Measurements from ENCODE around the gene RASSF8. TPM values are rescaled to one million over a fixed set of nuclear protein-coding genes. Genes with fewer than 3 reads are reported as not detected.

Gene RASSF8
- total and polyA plus RNA-seq, 2 donors (not counting 3 experiments of a cell fraction or from before 2014, with no cell fraction given), result 11.1 to 59.3 TPM

DNA sequence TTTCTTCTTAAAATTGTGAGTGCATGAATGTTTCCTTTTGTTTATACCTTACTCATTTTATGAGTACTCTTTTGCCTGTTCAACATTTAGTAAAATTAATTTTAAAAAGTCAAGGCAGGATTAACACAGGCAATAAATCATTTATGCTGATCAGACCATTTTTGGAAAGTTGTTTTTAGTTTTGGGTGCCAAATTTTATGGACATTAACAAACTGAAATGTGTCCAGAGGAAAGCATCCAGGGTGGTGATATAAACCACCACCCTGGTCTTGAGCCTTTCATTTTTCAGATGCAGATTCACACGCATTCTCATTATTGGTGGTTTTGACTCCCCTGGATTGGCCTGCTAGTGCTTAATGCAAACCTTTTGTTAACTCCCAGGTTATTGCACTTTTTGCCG lies 26.3 kb downstream of the RASSF8 start:
- Histone ChIP-seq H3K27ac (ENCODE audit: insufficient read depth, low read depth, low read length) (no peak overlapping the region), H3K9me1 (replicated peaks; ENCODE audit: control insufficient read depth, extremely low read depth, insufficient read depth, low read length) (no peaks in the 10 kb centered on the region), H3K4me2 (ENCODE audit: insufficient read depth, low read length) (no peak overlapping the region), H3K9me3 (replicated peaks; ENCODE audit: control insufficient read depth, insufficient read depth, low read length) (no peaks in the 10 kb centered on the region), H2AFZ (ENCODE audit: low read depth, low read length) (no peak overlapping the region), H3K27me3 (ENCODE audit: control insufficient read depth in 2 of 2, insufficient read depth in 2 of 2, low read length in 2 of 2) (no peaks in the 10 kb centered on the region), H3K4me3 (replicated peaks in 1 of 3; ENCODE audit: insufficient read depth in 1 of 3, low read depth in 1 of 3, low read length in 3 of 3) (no peak overlapping the region), H3K36me3 (ENCODE audit: control insufficient read depth in 2 of 2, extremely low read depth in 1 of 2, insufficient read depth in 2 of 2, low read length in 2 of 2) (no peaks in the 10 kb centered on the region), H3K4me1 (ENCODE audit: control insufficient read depth, extremely low read depth, insufficient read depth, low read length) (peaks cover 17% of the 10 kb centered on the region), H4K20me1 (replicated peaks; ENCODE audit: control insufficient read depth, extremely low read depth, insufficient read depth, low read length) (peaks cover 7% of the 10 kb centered on the region), H3K9ac (replicated peaks; ENCODE audit: extremely low read depth, insufficient read depth, low read length) (no peak overlapping the region), H3K79me2 (ENCODE audit: control insufficient read depth, insufficient read depth, low read length) (peaks cover 92% of the 10 kb centered on the region)
- no TSS peak for BruUV-seq (replicated peaks)
- CTCF ChIA-PET, result interaction anchor here (1.2 to 5.2 kb wide), 3 partner anchors 12 to 32 kb away, joined by 5 to 36 read pairs (median 24); partner anchors contain the start of gene RASSF8
- POLR2A ChIA-PET, result no interaction called here
- dilution Hi-C loops (cut with MboI; ENCODE audit: extremely low pct_ligation_motif_present, low sequenced_read_pairs) (no loop called here), intact Hi-C loops (cut with micrococcal nuclease) (no loop called here)
- DNase-seq (ENCODE audit: low read depth, low spot score), result no peak
- no peak for FAIRE-seq
- TF ChIP-seq CTCF (IDR thresholded peaks at IDR 0.05; ENCODE audit: extremely low read depth in 1 of 2, insufficient read depth in 1 of 2, low read depth in 1 of 2, low read length in 2 of 2), result no peak
- TF ChIP-seq JUN (IDR thresholded peaks at IDR 0.05; ENCODE audit: borderline replicate concordance, insufficient read depth, insufficient read length, low read depth), result no peak

DNA sequence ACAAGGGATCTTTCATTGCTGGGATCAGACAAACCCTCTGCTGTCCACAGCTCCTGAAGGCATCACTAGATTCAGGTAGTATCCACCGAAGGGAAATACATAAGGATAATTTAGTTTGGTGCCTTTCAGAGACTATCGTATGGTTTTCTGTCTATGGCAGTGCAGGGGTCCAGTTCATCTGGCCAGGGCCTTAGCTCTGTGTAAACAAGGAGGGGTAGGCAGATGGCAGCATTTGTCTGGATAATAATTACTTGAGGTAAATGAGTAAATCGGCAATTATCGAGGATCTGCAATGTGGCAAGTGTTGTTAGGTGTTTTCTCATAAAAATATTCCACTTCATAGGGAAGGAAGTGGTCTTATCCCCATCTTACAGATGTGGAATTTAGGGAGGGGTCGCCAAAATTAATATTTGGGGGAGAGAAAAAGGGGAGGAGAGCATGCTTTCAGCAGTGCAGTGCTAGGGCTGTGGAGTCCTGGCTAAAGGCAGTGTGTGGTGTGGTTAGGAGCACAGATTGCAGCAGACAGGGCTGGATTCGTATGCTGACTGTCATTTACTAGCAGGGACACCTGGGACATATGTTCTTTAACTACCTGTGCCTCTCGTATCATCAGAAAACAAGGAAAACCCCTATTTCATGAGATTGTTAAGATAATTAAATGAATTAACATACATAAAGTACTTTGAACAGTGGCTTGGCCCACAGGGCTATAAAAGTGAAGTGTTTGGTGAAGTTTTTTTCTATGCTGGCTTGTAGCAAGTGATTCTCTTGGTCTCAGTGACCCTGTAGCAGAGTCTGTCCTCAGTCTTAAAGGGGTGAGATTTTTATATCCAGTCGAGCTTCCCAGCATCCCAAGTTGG lies 27.1 kb downstream of the RASSF8 start:
- CTCF ChIA-PET, result interaction anchor here (1.2 to 5.2 kb wide), 3 partner anchors 13 to 31 kb away, joined by 5 to 36 read pairs (median 24); partner anchors contain the start of gene RASSF8
- no TSS peak for BruUV-seq (replicated peaks)
- intact Hi-C loops (cut with micrococcal nuclease), result no loop called here

More for the DNA sequence above, 27.1 kb downstream of the RASSF8 start:
- H4K20me1 ChIP-seq (replicated peaks; ENCODE audit: control insufficient read depth, extremely low read depth, insufficient read depth, low read length), result peaks cover 7% of the 10 kb centered on the region
- POLR2A ChIA-PET, result no interaction called here
- DNase-seq (ENCODE audit: low read depth, low spot score) (no peak), FAIRE-seq (no peak)
- no peaks in the 10 kb centered on the region for H3K36me3 ChIP-seq (ENCODE audit: control insufficient read depth in 2 of 2, extremely low read depth in 1 of 2, insufficient read depth in 2 of 2, low read length in 2 of 2)
- dilution Hi-C loops (cut with MboI; ENCODE audit: extremely low pct_ligation_motif_present, low sequenced_read_pairs), result no loop called here
- no peak overlapping the region for H3K27ac ChIP-seq (ENCODE audit: insufficient read depth, low read depth, low read length)
- H2AFZ ChIP-seq (ENCODE audit: low read depth, low read length), result no peak overlapping the region
- no peaks in the 10 kb centered on the region for H3K9me3 ChIP-seq (replicated peaks; ENCODE audit: control insufficient read depth, insufficient read depth, low read length)
- H3K4me3 ChIP-seq (replicated peaks in 1 of 3; ENCODE audit: insufficient read depth in 1 of 3, low read depth in 1 of 3, low read length in 3 of 3), result no peak overlapping the region
- H3K4me1 ChIP-seq (ENCODE audit: control insufficient read depth, extremely low read depth, insufficient read depth, low read length), result peaks cover 17% of the 10 kb centered on the region
- TF ChIP-seq JUN (IDR thresholded peaks at IDR 0.05; ENCODE audit: borderline replicate concordance, insufficient read depth, insufficient read length, low read depth) (no peak), POLR2A (IDR thresholded peaks at IDR 0.05; ENCODE audit: low read depth, low read length) (no peak), CTCF (IDR thresholded peaks at IDR 0.05; ENCODE audit: extremely low read depth in 1 of 2, insufficient read depth in 1 of 2, low read depth in 1 of 2, low read length in 2 of 2) (no peak), EZH2 (IDR thresholded peaks at IDR 0.05; ENCODE audit: borderline replicate concordance, low read depth, low read length, severe bottlenecking) (no peak), GATA2 (IDR thresholded peaks at IDR 0.05; ENCODE audit: insufficient read depth, insufficient read length, low read depth, low read length) (no peak), POLR2AphosphoS5 (IDR thresholded peaks at IDR 0.05; ENCODE audit: insufficient read depth, low read depth, low read length) (no peak), FOS (IDR thresholded peaks at IDR 0.05; ENCODE audit: borderline replicate concordance, insufficient read depth, low read length) (no peak), MYC (IDR thresholded peaks at IDR 0.05; ENCODE audit: low read depth, low read length) (no peak)
- TF ChIP-seq, protein P1, sequence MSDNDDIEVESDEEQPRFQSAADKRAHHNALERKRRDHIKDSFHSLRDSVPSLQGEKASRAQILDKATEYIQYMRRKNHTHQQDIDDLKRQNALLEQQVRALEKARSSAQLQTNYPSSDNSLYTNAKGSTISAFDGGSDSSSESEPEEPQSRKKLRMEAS (IDR thresholded peaks at IDR 0.05; ENCODE audit: insufficient read depth, insufficient read length), result no peak
- H3K9ac ChIP-seq (replicated peaks; ENCODE audit: extremely low read depth, insufficient read depth, low read length), result no peak overlapping the region
- H3K27me3 ChIP-seq (ENCODE audit: control insufficient read depth in 2 of 2, insufficient read depth in 2 of 2, low read length in 2 of 2), result no peaks in the 10 kb centered on the region
- no peak overlapping the region for H3K4me2 ChIP-seq (ENCODE audit: insufficient read depth, low read length)
- H3K9me1 ChIP-seq (replicated peaks; ENCODE audit: control insufficient read depth, extremely low read depth, insufficient read depth, low read length), result no peaks in the 10 kb centered on the region
- peaks cover 92% of the 10 kb centered on the region for H3K79me2 ChIP-seq (ENCODE audit: control insufficient read depth, insufficient read depth, low read length)

Data from endothelial cell of umbilical vein (primary cell).